A673 (cell line): Measurements from ENCODE around the gene TAF11L3. TPM values are rescaled to one million over a fixed set of nuclear protein-coding genes. Genes with fewer than 3 reads are reported as not detected.
"Not testable (repeated sequence)": the region's sequence is repeated elsewhere in the genome, so short reads cannot be mapped to it uniquely, and the experiment has no call there.

ENCODE experiments used
- BruUV-seq: library from RNA; stranded (reverse); fragments of 400-500 nt; replicated peaks from 2 replicates; lab custom pipeline; 2021; lab: Mats Ljungman, UMichigan
- CTCF ChIA-PET: fragments of 300-600 bp; sonication (Branson Sonifier 250); formaldehyde crosslinking; loops from one replicate; lab custom pipeline; 2022; ENCODE audit warnings: antibody characterized with exemption; lab: Charles Lee
- POLR2A ChIA-PET: fragments of 300-600 bp; sonication (Branson Sonifier 250); formaldehyde crosslinking; loops from one replicate; lab custom pipeline; 2022; ENCODE audit warnings: antibody characterized with exemption; ENCODE audit not compliant: low non-redundant PET; lab: Charles Lee
- DNase-seq: peaks from one replicate; pipeline ENCODE4 v3.0.0-alpha.2; 2015; ENCODE audit warnings: low spot score
- H3K27ac ChIP-seq: fragments of 200-600 bp; sonication (generic); 2 replicates; pipeline ENCODE4 v1.5.1; 2016; ENCODE audit warnings: mixed run types, low read depth, mild to moderate bottlenecking, mixed read lengths, antibody characterized with exemption, low read length; ENCODE audit not compliant: poor library complexity, severe bottlenecking
- H3K27me3 ChIP-seq: fragments of 200-600 bp; sonication (generic); replicated peaks from 2 replicates; pipeline ENCODE4 v1.6.1; 2017; ENCODE audit warnings: mixed run types, low read depth, mild to moderate bottlenecking, mixed read lengths, antibody characterized with exemption, low read length; ENCODE audit not compliant: insufficient read depth, poor library complexity
- H3K36me3 ChIP-seq: fragments of 200-600 bp; sonication (generic); 2 replicates; pipeline ENCODE4 v1.6.1; 2016; ENCODE audit warnings: mixed run types, mild to moderate bottlenecking, mixed read lengths, antibody characterized with exemption, low read length; ENCODE audit not compliant: insufficient read depth, poor library complexity, severe bottlenecking
- H3K4me1 ChIP-seq: fragments of 200-600 bp; sonication (generic); 2 replicates; pipeline ENCODE4 v1.6.1; 2017; ENCODE audit warnings: mixed run types, mild to moderate bottlenecking, mixed read lengths, antibody characterized with exemption, low read length; ENCODE audit not compliant: insufficient read depth, poor library complexity, severe bottlenecking
- H3K4me3 ChIP-seq: fragments of 200-600 bp; sonication (generic); 2 replicates; pipeline ENCODE4 v1.5.1; 2016; ENCODE audit warnings: low read depth, mixed run types, mild to moderate bottlenecking, mixed read lengths, low read length; ENCODE audit not compliant: poor library complexity, severe bottlenecking
- H3K9me3 ChIP-seq: fragments of 200-600 bp; sonication (generic); 2 replicates; pipeline ENCODE4 v1.6.1; 2016; ENCODE audit warnings: mixed run types, low read depth, mild to moderate bottlenecking, mixed read lengths, antibody characterized with exemption, low read length; ENCODE audit not compliant: poor library complexity, severe bottlenecking
- CTCF ChIP-seq: fragments of 300-800, 200-600 bp; sonication (generic); conservative IDR thresholded peaks from 2 replicates; pipeline ENCODE4 v1.5.1; 2017; ENCODE audit warnings: low read depth, mild to moderate bottlenecking, antibody characterized with exemption, low read length, moderate library complexity, mixed read lengths
- EZH2 ChIP-seq: fragments of 200-600 bp; sonication (generic); IDR thresholded peaks from 2 replicates; pipeline ENCODE4 v1.6.1; 2017; ENCODE audit warnings: borderline replicate concordance, low read depth, mild to moderate bottlenecking, mixed read lengths, antibody characterized with exemption, low read length; ENCODE audit not compliant: poor library complexity, severe bottlenecking
- intact Hi-C: fragments of 100-400 bp; cut with micrococcal nuclease; formaldehyde crosslinking; loops from one replicate; pipeline ENCODE4 v1.10.0; 2022; ENCODE audit not compliant: unreplicated experiment
- total RNA-seq: library from RNA; stranded (reverse); gene quantifications from 2 replicates; pipeline ENCODE4 v1.2.3, GENCODE V29; 2021

The TAF11L3 gene
- total RNA-seq, 1 experiment from 2014 or later = not detected

GRCh38 chr5:17511775-17512325 lies 6.3 kb upstream of the TAF11L3 start:
- no TSS peak for BruUV-seq
- no peaks in the 10 kb centered on the region for H3K36me3 ChIP-seq

GRCh38 chr5:17517526-17517925 lies 641 bp upstream of the TAF11L3 start:
- POLR2A ChIA-PET, H3K9me3 ChIP-seq, BruUV-seq, H3K36me3 ChIP-seq, H3K27ac ChIP-seq, DNase-seq, H3K27me3 ChIP-seq, H3K4me3 ChIP-seq, intact Hi-C loops, H3K4me1 ChIP-seq: not testable (repeated sequence)
- CTCF ChIA-PET = interaction anchor here (0.5 kb wide), 1 partner anchor 175 kb away, joined by 9 read pairs; no protein-coding TSS in a partner anchor

More at GRCh38 chr5:17511775-17512325, 6.3 kb upstream of the TAF11L3 start:
- Histone ChIP-seq H3K27me3 (no peaks in the 10 kb centered on the region), H3K4me1 (no peaks in the 10 kb centered on the region), H3K9me3 (no peaks in the 10 kb centered on the region), H3K27ac (no peak overlapping the region), H3K4me3 (no peak overlapping the region)
- ChIA-PET CTCF (no interaction called here), POLR2A (no interaction called here)
- intact Hi-C loops = no loop called here
- TF ChIP-seq CTCF = no peak
- TF ChIP-seq EZH2 = no peak
- DNase-seq = no peak

GRCh38 chr5:17519508-17519907 lies 1.3 kb downstream of the TAF11L3 start:
- H3K27me3 ChIP-seq, intact Hi-C loops, H3K27ac ChIP-seq, BruUV-seq, H3K4me1 ChIP-seq, H3K4me3 ChIP-seq, H3K9me3 ChIP-seq, H3K36me3 ChIP-seq, DNase-seq, CTCF ChIA-PET, POLR2A ChIA-PET: not testable (repeated sequence)

- H3K4me3 ChIP-seq, H3K4me1 ChIP-seq, H3K27ac ChIP-seq, H3K36me3 ChIP-seq, intact Hi-C loops, DNase-seq, H3K27me3 ChIP-seq, BruUV-seq, H3K9me3 ChIP-seq, CTCF ChIA-PET, POLR2A ChIA-PET: not testable (repeated sequence)
Measured at GRCh38 chr5:17521501-17521900, 3.3 kb downstream of the TAF11L3 start, which contains the start of gene TAF11L4. TAF11L4 (plus strand) TSS chr5:17521801.

- POLR2A ChIA-PET = not testable (repeated sequence)
Measured at GRCh38 chr5:17524935-17525334, 6.8 kb downstream of the TAF11L3 start, which contains the start of gene TAF11L5. TAF11L5 (plus strand) TSS chr5:17525235.

GRCh38 chr5:17526504-17526903 lies 8.3 kb downstream of the TAF11L3 start:
- POLR2A ChIA-PET, H3K4me1 ChIP-seq, H3K4me3 ChIP-seq, intact Hi-C loops, H3K27me3 ChIP-seq, H3K27ac ChIP-seq, H3K36me3 ChIP-seq, BruUV-seq, CTCF ChIA-PET, H3K9me3 ChIP-seq: not testable (repeated sequence)
- peak; percentile 15 for DNase-seq

More at GRCh38 chr5:17524935-17525334, 6.8 kb downstream of the TAF11L3 start, which contains the start of gene TAF11L5:
- H3K27ac ChIP-seq, H3K9me3 ChIP-seq, CTCF ChIA-PET, DNase-seq, H3K4me3 ChIP-seq, intact Hi-C loops, H3K4me1 ChIP-seq, BruUV-seq, H3K27me3 ChIP-seq, H3K36me3 ChIP-seq: not testable (repeated sequence)

- CTCF ChIA-PET, H3K4me1 ChIP-seq, H3K4me3 ChIP-seq, H3K27ac ChIP-seq, H3K27me3 ChIP-seq, H3K9me3 ChIP-seq, BruUV-seq, H3K36me3 ChIP-seq, DNase-seq, POLR2A ChIA-PET, intact Hi-C loops: not testable (repeated sequence)
Measured at GRCh38 chr5:17528369-17528768, 10.2 kb downstream of the TAF11L3 start, which contains the start of gene TAF11L6. TAF11L6 (plus strand) TSS chr5:17528669.
